HEK293T (cell line): ENCODE data around the gene DIPK1C.

Source experiments
- CTCF ChIA-PET: fragments of 350-600 bp; formaldehyde crosslinking; extraction: SDS; loops from one replicate; lab custom pipeline; 2021; ENCODE audit warnings: antibody characterized with exemption, inconsistent platforms; lab: Yijun Ruan, JAX
- POLR2A ChIA-PET: fragments of 350-600 bp; formaldehyde crosslinking; extraction: SDS; loops from one replicate; lab custom pipeline; 2020; ENCODE audit warnings: antibody characterized with exemption, inconsistent platforms; lab: Yijun Ruan, JAX
- DNase-seq: peaks from one replicate; pipeline ENCODE4 v3.0.0; 2012; ENCODE audit warnings: mixed read lengths; ENCODE audit errors: extremely low spot score
- ARNT ChIP-seq: fragments of 450-650 bp; IDR thresholded peaks from 2 replicates; pipeline ENCODE4 v1.6.1; 2017; ENCODE audit warnings: mild to moderate bottlenecking
- BHLHE40 ChIP-seq: fragments of 450-650 bp; IDR thresholded peaks from 2 replicates; pipeline ENCODE4 v1.6.1; 2016; ENCODE audit warnings: mild to moderate bottlenecking, moderate library complexity, borderline replicate concordance
- CTBP1 ChIP-seq: fragments of 450-650 bp; IDR thresholded peaks from 2 replicates; pipeline ENCODE4 v1.6.1; 2016; ENCODE audit warnings: borderline replicate concordance
- ELF4 ChIP-seq: fragments of 450-650 bp; IDR thresholded peaks from 2 replicates; pipeline ENCODE4 v1.6.1; 2017; ENCODE audit warnings: antibody characterized with exemption
- FOXA1 ChIP-seq: fragments of 450-650 bp; IDR thresholded peaks from 2 replicates; pipeline ENCODE4 v1.6.1; 2016; ENCODE audit warnings: mild to moderate bottlenecking
- FOXK2 ChIP-seq: fragments of 450-650 bp; IDR thresholded peaks from 2 replicates; pipeline ENCODE4 v1.6.1; 2016; ENCODE audit warnings: mild to moderate bottlenecking
- FOXM1 ChIP-seq: fragments of 450-650 bp; IDR thresholded peaks from 2 replicates; pipeline ENCODE4 v1.6.1; 2017; ENCODE audit warnings: mild to moderate bottlenecking, borderline replicate concordance
- HDGF ChIP-seq: fragments of 450-650 bp; IDR thresholded peaks from 2 replicates; pipeline ENCODE4 v1.6.1; 2017; ENCODE audit warnings: antibody characterized with exemption, borderline replicate concordance
- L3MBTL2 ChIP-seq: fragments of 450-650 bp; conservative IDR thresholded peaks from 2 replicates; pipeline ENCODE4 v1.6.1; 2016; ENCODE audit warnings: mild to moderate bottlenecking
- LEF1 ChIP-seq: fragments of 450-650 bp; IDR thresholded peaks from 2 replicates; pipeline ENCODE4 v1.6.1; 2017; ENCODE audit warnings: mild to moderate bottlenecking, borderline replicate concordance
- NFRKB ChIP-seq: fragments of 450-650 bp; IDR thresholded peaks from 2 replicates; pipeline ENCODE4 v1.6.1; 2016; ENCODE audit warnings: mild to moderate bottlenecking, moderate library complexity
- PKNOX1 ChIP-seq: fragments of 450-650 bp; IDR thresholded peaks from 2 replicates; pipeline ENCODE4 v1.6.1; 2016
- SP1 ChIP-seq: fragments of 450-650 bp; IDR thresholded peaks from 2 replicates; pipeline ENCODE4 v1.6.1; 2017
- SUZ12 ChIP-seq: fragments of 450-650 bp; IDR thresholded peaks from 2 replicates; pipeline ENCODE4 v1.6.1; 2016; ENCODE audit warnings: mild to moderate bottlenecking
- TARDBP ChIP-seq: fragments of 450-650 bp; IDR thresholded peaks from 2 replicates; pipeline ENCODE4 v1.6.1; 2016
- ZNF384 ChIP-seq: fragments of 450-650 bp; IDR thresholded peaks from 2 replicates; pipeline ENCODE4 v1.6.1; 2016

DIPK1C gene

GRCh38 chr18:74482697-74483096, 25.6 kb upstream of the DIPK1C start:
- no peak for DNase-seq
- CTCF ChIA-PET: no interaction called here
- POLR2A ChIA-PET: no interaction called here
- TF ChIP-seq ZNF384 (no peak), FOXA1 (no peak), NFRKB (no peak), LEF1 (no peak), FOXK2 (no peak), FOXM1 (no peak), BHLHE40 (no peak), ELF4 (no peak), ARNT (no peak), HDGF (no peak), PKNOX1 (no peak), TARDBP (no peak), SUZ12 (no peak), CTBP1 (no peak), L3MBTL2 (no peak), SP1 (no peak)

- CTCF ChIA-PET: no interaction called here
- no peak for DNase-seq
- POLR2A ChIA-PET: no interaction called here
- TF ChIP-seq NFRKB (no peak), SUZ12 (no peak), HDGF (no peak), L3MBTL2 (no peak), FOXA1 (no peak), ZNF384 (no peak), PKNOX1 (no peak), BHLHE40 (no peak), ARNT (no peak)
These were observed 23.1 kb upstream of the DIPK1C start for GRCh38 chr18:74480149-74480651.

GRCh38 chr18:74479486-74480148, 22.5 kb upstream of the DIPK1C start:
- DNase-seq: no peak
- ChIA-PET POLR2A (no interaction called here), CTCF (no interaction called here)
- TF ChIP-seq SUZ12 (no peak), FOXM1 (no peak), FOXA1 (no peak)

GRCh38 chr18:74478880-74479279, 21.8 kb upstream of the DIPK1C start:
- POLR2A ChIA-PET: no interaction called here
- CTCF ChIA-PET: no interaction called here
- no peak for TF ChIP-seq BHLHE40
- DNase-seq: no peak

GRCh38 chr18:74478316-74478715, 21.2 kb upstream of the DIPK1C start:
- no peak for TF ChIP-seq NFRKB
- ChIA-PET POLR2A (no interaction called here), CTCF (no interaction called here)
- DNase-seq: no peak

GRCh38 chr18:74477771-74478170, 20.7 kb upstream of the DIPK1C start:
- no peak for DNase-seq
- ChIA-PET POLR2A (no interaction called here), CTCF (interaction anchor here (0.7 kb wide), 1 partner anchor 14 kb away, joined by 3 read pairs; no protein-coding TSS in a partner anchor)
- TF ChIP-seq NFRKB: no peak
- TF ChIP-seq HDGF: no peak
- TF ChIP-seq PKNOX1: no peak
- TF ChIP-seq L3MBTL2: no peak
- TF ChIP-seq ZNF384: no peak
- no peak for TF ChIP-seq LEF1
- no peak for TF ChIP-seq ELF4
- TF ChIP-seq CTBP1: no peak

- peak; percentile 65 for DNase-seq
These were observed 19.0 kb upstream of the DIPK1C start for GRCh38 chr18:74476140-74476539.

More at GRCh38 chr18:74476140-74476539, 19.0 kb upstream of the DIPK1C start:
- ChIA-PET POLR2A (no interaction called here), CTCF (interaction anchor here (0.6 to 0.7 kb wide), 2 partner anchors 155 to 324 kb away, joined by 3 read pairs; no protein-coding TSS in a partner anchor)
- TF ChIP-seq FOXM1 (no peak), ELF4 (no peak), L3MBTL2 (no peak), BHLHE40 (no peak), FOXK2 (no peak), PKNOX1 (no peak), TARDBP (no peak), FOXA1 (no peak), SP1 (no peak), LEF1 (no peak), NFRKB (no peak), ARNT (no peak)
